Natural killer cell treated with Interleukin-12 subunit alpha and Interleukin-12 subunit beta and Interleukin-15 and Interleukin-18, amount 100 ng/mL, for 72 hours (primary cell): Measurements from ENCODE around the gene GPLD1. TPM values are rescaled to one million over a fixed set of nuclear protein-coding genes. Genes with fewer than 3 reads are reported as not detected.
"Not testable (repeated sequence)": the region's sequence is repeated elsewhere in the genome, so short reads cannot be mapped to it uniquely, and the experiment has no call there.

ENCODE experiments used
- ATAC-seq, 2 donors: fragments of 150-1000 bp; cut with Tn5 transposase in 1 of 2; sonication (Bioruptor Pico), chemical (Tn5 transposase) in 1 of 2; 2 replicates each; pipeline ENCODE4 v1.10.0; 2021
- DNase-seq: peaks from one replicate; pipeline ENCODE4 v3.0.0; 2022; ENCODE audit warnings: low spot score
- H3K27ac Mint-ChIP-seq, 2 donors: 1 replicate in 1 of 2; 2 replicates in 1 of 2; pipeline ENCODE4 v1.8.0; 2022; ENCODE audit warnings: mixed read lengths in 2 of 2, mild to moderate bottlenecking in 1 of 2, moderate library complexity in 1 of 2
- H3K27me3 Mint-ChIP-seq, 2 donors: 1 replicate in 1 of 2; 2 replicates in 1 of 2; pipeline ENCODE4 v1.8.0; 2022; ENCODE audit warnings: mixed read lengths in 2 of 2
- H3K36me3 Mint-ChIP-seq: one replicate; pipeline ENCODE4 v1.8.0; 2022; ENCODE audit warnings: mixed read lengths
- H3K4me1 Mint-ChIP-seq, 2 donors: 1 replicate in 1 of 2; 2 replicates in 1 of 2; pipeline ENCODE4 v1.8.0; 2022; ENCODE audit warnings: low read depth in 2 of 2, mixed read lengths in 2 of 2, mild to moderate bottlenecking in 1 of 2
- H3K4me3 Mint-ChIP-seq: one replicate; pipeline ENCODE4 v1.8.0; 2022; ENCODE audit warnings: mixed read lengths
- H3K9me3 Mint-ChIP-seq: 2 replicates; pipeline ENCODE4 v1.8.0; 2022; ENCODE audit warnings: mixed read lengths
- total RNA-seq, 2 donors: library from RNA; stranded (reverse); gene quantifications; one replicate each; pipeline ENCODE4 v1.2.3, GENCODE V29; 2022

GPLD1 gene
- total RNA-seq, 2 donors from 2014 or later = 0.45 to 0.81 TPM

GRCh38 chr6:24384369-24385130, 104.8 kb downstream of the GPLD1 start:
- ATAC-seq, H3K4me1 Mint-ChIP-seq, H3K4me3 Mint-ChIP-seq, DNase-seq, H3K36me3 Mint-ChIP-seq, H3K9me3 Mint-ChIP-seq, H3K27ac Mint-ChIP-seq: not testable (repeated sequence)
- peaks cover 14 to 28% of the 10 kb centered on the region in 2 donors for H3K27me3 Mint-ChIP-seq

GRCh38 chr6:24382891-24383494, 106.4 kb downstream of the GPLD1 start:
- not testable (repeated sequence) for DNase-seq, H3K36me3 Mint-ChIP-seq, H3K4me3 Mint-ChIP-seq, H3K4me1 Mint-ChIP-seq, H3K27ac Mint-ChIP-seq, H3K9me3 Mint-ChIP-seq, ATAC-seq
- peaks cover 18 to 33% of the 10 kb centered on the region in 2 donors for H3K27me3 Mint-ChIP-seq

- peaks cover 15 to 27% of the 10 kb centered on the region in 2 donors for H3K27me3 Mint-ChIP-seq
- no peak overlapping the region for H3K4me3 Mint-ChIP-seq
- no peaks in the 10 kb centered on the region for H3K36me3 Mint-ChIP-seq
- H3K27ac Mint-ChIP-seq = no peak overlapping the region
- no peaks in the 10 kb centered on the region for H3K4me1 Mint-ChIP-seq
- no peaks in the 10 kb centered on the region for H3K9me3 Mint-ChIP-seq
- ATAC-seq (no peak), DNase-seq (no peak)
Measured at GRCh38 chr6:24382220-24382540, 107.2 kb downstream of the GPLD1 start.

- Mint-ChIP-seq H3K27ac (no peak overlapping the region), H3K27me3 (peaks cover 18 to 32% of the 10 kb centered on the region in 2 donors), H3K36me3 (no peaks in the 10 kb centered on the region), H3K9me3 (no peaks in the 10 kb centered on the region), H3K4me1 (no peaks in the 10 kb centered on the region), H3K4me3 (no peak overlapping the region)
- no peak for ATAC-seq
- DNase-seq = no peak
Measured at GRCh38 chr6:24381476-24382219, 107.7 kb downstream of the GPLD1 start.

GRCh38 chr6:24378473-24379097, 110.8 kb downstream of the GPLD1 start:
- Mint-ChIP-seq H3K4me1 (no peaks in the 10 kb centered on the region), H3K27ac (no peak overlapping the region), H3K9me3 (no peaks in the 10 kb centered on the region), H3K4me3 (no peak overlapping the region), H3K36me3 (no peaks in the 10 kb centered on the region), H3K27me3 (peaks cover 18 to 37% of the 10 kb centered on the region in 2 donors)
- ATAC-seq = no peak
- DNase-seq = no peak

Other genes starting within 250 kb of the GPLD1 start
- gene DCDC2, start 131.5 kb downstream of the GPLD1 start, total RNA-seq = not detected
- 10 to 100 TPM; 22.5 to 36.7 TPM for gene MRS2, start 86.6 kb downstream of the GPLD1 start, total RNA-seq
- gene ALDH5A1, start 5.4 kb upstream of the GPLD1 start, total RNA-seq = 1 to 10 TPM; 2.3 to 3.1 TPM
- gene KIAA0319, start 156.6 kb upstream of the GPLD1 start, total RNA-seq = under 1 TPM in 1 of 2 donors, not detected in 1; 0.07 TPM
- gene TDP2, start 177.3 kb upstream of the GPLD1 start, total RNA-seq = 10 to 100 TPM; 48.1 to 48.4 TPM
- gene ACOT13, start 177.5 kb upstream of the GPLD1 start, total RNA-seq = 10 to 100 TPM; 10.2 to 20.1 TPM
- gene C6orf62, start 229.6 kb upstream of the GPLD1 start, total RNA-seq = 100 to 1,000 TPM; 119 to 127 TPM